GM18520 (cell line): Measurements from ENCODE around the gene SPRED3.
A peak's percentile ranks its signal among the peaks of the same experiment; 100 is the strongest.

Experiments
- ATAC-seq: cut with Tn5 transposase; IDR thresholded peaks from one replicate; pipeline ENCODE4 v1.9.1; 2021; ENCODE audit not compliant: unreplicated experiment

Gene SPRED3

GRCh38 chr19:38417146-38417543 is 28.6 kb downstream of the SPRED3 start:
- no peak for ATAC-seq

DNA sequence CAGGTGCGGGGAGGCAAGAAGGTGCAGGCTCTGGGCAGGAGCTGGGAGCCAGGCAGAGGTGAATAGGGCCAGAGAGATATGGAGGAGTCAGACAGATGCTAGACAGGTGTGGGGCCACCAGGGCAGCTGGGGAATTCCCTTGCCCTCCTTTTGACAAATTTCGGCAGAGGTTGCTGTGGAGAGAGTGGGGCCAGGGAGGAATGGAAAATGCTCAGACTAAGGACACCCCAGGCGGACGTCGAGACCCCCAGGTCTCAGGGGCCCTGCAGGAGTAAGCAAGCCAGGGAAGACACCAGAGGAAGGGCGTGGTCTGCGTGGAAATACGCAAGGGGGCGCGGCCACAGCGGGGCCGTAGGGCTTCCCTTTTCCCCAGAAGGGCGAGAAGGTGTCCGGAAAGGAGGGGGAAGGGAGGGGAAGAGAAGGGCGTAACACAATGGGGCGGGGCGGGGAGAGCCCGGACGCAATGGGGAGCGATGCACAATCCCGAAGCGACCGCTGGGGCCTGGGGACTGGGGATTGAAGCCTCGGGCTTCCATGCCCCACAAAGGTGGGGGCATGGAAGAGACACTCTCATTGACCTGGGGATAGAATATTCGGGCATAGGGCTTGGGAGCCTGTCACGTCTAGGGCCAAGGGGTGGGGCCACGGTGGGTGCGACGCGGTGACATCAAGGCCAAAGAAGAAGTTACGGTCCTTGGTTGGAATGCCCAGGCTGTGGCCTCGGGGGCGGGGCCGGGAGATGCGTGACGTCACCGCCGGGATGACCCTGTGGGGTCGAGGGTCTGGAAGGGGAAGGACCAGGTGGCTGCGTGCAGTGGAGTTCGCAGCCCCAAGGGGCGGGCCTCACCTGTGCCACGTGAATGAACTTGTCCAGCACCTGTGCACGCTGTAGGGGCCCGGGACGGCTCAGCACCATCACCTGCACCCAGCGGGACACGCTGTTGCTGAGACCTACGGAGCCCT is 29.3 kb downstream of the SPRED3 start:
- ATAC-seq = no peak

- no peak for ATAC-seq
Observed at GRCh38 chr19:38420935-38421334, 32.4 kb downstream of the SPRED3 start.

GRCh38 chr19:38421856-38422255 is 33.4 kb downstream of the SPRED3 start:
- ATAC-seq = no peak

GRCh38 chr19:38422438-38422837 is 33.9 kb downstream of the SPRED3 start:
- no peak for ATAC-seq

DNA sequence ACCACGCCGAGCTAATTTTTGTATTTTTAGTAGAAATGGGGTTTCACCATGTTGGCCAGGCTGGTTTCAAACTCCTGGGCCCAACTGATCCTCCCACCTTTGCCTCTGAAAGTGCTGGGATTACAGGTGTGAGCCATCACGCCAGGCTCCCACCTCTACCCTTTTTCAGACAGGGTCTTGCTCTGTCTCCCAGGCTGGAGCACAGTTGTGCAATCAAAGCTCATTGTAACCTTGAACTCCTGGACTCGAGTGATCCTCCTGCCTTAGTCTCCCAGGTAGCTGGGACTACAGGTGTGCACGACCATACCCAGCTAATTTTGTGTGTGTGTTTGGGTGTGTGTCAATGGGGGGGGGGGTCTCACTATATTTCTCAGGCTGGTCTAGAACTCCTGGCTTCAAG is 35.8 kb downstream of the SPRED3 start:
- ATAC-seq = no peak

DNA sequence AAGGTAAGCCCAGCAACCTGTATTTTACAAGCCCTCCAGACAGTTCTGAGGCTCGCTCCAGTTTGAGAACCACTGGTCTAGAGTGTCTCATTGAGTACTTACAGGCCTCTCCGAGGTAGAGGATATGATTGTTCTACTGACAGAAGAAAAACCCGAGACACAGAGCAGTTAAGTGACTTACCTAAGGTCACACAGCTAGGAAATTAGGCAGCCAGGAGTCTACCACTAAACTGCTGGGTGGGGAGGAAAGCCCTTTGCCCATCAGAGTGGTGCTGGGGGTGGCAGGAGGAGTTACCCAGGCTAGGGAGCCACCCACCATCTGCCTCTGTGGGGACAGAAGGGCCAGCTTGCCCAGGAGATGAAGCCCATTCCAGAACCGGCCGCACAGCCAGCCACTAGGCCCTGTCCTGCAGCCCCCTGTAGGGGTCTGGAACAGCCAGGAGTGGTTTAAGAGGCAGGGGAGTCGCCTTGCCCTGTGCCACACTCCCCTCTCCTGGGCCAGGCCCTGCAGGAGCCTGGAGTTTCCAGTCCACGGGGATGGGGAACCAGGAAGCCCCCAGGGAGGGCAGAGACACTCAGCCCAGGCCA is 36.8 kb downstream of the SPRED3 start:
- no peak for ATAC-seq

GRCh38 chr19:38425810-38426466 is 37.4 kb downstream of the SPRED3 start, which contains the start of gene RASGRP4:
TSS of gene RASGRP4 (minus strand) at chr19:38426219. CDS start at chr19:38426091, 128 bp downstream.
- ATAC-seq = no peak

- ATAC-seq = peak; percentile 48
Observed at GRCh38 chr19:38427035-38427677, 38.7 kb downstream of the SPRED3 start.

DNA sequence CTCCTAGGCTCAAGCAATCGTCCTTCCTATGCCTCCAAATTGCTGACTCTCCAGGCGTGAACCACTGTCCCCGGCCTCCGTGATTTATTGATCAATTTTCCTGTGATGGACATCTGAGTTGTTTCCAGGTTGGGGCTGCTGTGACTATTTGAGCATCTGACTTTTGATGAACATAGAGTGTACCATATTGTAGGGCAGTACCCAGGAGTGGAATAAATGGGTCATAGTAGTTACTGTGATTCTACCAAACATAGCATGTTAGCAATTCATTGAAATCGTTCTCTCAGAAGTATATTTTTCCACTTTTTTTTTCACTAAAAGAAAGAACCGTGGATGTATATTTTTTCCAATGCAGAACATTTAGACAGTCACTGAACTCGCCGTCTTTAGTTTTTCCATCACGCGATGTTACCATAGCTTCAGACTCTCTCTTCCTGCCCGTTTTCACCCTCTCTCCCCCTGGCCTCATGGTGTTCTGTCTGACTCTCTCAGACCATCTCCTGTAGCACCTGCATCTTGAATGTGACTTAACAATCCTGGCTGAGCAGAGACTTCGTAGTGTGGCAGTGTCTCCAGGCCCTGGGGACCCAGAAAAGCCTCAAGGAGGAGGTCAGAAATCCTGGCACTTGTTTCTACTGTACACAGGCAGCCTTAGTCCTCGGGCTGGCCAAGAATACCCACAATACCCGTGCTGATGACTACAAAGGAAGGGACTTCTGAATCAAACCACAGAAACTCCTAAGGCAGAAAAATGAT is 40.7 kb downstream of the SPRED3 start:
- ATAC-seq = no peak

- no peak for ATAC-seq
Observed at GRCh38 chr19:38429811-38430156, 41.3 kb downstream of the SPRED3 start.

DNA sequence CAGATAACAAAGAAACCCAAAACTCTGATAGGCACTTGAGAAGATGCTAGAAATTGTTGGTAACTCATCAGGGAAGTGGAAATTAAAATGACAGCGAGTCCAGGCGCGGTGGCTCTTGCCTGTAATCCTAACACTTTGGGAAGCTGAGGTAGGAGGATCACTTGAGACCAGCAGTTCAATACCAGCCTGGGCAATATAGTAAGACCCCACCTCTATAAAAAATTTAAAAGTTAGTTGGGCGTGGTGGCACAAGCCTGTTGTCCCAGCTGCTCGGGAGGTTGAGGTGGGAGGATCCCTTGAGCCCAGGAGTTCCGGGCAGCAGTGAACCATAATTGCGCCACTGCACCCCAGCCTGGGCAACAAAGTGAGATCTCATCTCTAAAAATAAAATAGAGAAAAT is 42.4 kb downstream of the SPRED3 start:
- ATAC-seq = no peak

DNA sequence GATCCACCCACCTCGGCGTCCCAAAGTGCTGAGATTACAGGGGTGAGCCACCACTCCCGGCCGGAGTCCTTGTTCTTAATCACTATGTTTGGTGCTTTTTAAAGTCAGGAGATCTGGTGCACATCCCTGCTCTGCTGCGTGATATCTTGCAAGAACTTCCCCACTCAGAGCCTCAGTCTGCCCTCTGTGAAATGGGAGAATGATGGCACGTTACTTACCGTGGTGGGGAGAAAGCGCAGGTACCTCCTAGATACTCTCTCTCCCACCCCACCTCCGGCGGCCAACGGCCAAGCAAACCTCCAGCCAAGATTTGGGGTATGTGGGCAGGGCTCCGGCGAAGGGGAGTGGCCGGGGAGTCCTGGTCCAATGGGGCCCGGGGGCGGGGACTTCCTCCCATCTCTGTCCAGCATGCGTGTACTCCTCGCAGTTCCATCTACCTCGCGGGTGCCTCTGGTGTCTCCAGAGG is 44.8 kb downstream of the SPRED3 start, which contains the start of gene RYR1:
TSS of gene RYR1 (plus strand) at position 424 of the 466 bp plus-strand sequence. CDS start 139 bp downstream, outside the sequence.
- no peak for ATAC-seq

DNA sequence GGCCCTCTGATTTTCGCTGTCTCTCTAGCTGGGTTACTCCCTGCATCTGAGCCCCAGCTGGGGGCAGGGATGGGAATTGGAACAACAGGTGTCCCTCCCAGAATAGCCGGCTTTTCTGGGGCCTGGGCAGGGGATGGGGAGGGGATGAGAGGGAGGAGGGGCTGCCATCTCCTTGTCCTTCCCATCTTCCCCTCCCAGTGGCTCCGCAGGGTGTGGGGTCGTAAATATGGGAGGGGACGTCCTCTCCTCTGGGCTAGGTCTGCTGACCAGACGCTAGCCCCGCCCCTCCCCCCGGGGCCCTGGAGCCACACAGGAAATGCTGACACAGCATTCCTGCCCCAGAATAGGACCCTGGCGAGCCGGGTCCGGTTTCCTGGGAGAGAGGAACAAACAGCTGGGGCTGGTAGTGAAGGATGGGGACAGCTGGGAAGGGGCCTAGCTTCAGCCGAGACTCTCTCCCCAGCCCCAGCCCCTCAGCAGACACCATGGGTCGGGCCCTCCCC is 46.1 kb downstream of the SPRED3 start:
- no peak for ATAC-seq

GRCh38 chr19:38437295-38437694 is 48.8 kb downstream of the SPRED3 start:
- no peak for ATAC-seq

DNA sequence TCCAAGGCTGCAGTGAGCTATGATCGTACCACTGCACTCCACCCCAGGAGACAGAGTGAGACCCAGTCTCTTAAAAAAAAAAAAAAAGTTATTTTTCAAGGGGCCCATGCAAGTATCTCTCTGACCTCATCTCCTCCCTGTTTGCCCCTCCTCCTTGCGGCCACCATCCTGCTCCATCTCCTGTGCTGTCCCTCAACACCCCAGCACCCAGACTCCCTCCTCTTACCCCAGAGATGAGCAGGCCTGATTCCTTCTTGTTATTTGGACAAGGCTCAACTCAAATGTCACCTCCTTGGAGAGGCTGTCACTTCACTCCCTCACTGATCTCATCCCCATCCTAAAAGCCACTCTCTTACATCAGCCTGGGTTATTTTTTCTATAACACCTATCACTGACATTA is 49.4 kb downstream of the SPRED3 start:
- ATAC-seq = no peak

DNA sequence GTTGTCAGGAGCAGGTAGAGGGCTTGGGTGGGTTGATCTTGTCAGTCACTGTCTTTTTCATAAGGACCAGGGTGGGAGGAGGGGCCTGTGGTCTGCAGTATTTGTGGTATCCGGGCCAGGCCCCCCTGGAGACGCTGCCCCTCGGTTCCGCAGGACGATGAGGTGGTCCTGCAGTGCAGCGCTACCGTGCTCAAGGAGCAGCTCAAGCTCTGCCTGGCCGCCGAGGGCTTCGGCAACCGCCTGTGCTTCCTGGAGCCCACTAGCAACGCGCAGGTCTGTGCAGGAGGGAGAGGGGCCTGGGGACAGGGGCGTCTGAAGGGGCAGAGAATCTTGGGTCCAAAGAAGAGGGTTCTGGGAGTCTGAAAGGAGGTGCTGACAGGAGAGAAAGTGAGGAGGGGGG is 52.1 kb downstream of the SPRED3 start:
- ATAC-seq = no peak

GRCh38 chr19:38441657-38442348 is 53.3 kb downstream of the SPRED3 start:
- no peak for ATAC-seq

DNA sequence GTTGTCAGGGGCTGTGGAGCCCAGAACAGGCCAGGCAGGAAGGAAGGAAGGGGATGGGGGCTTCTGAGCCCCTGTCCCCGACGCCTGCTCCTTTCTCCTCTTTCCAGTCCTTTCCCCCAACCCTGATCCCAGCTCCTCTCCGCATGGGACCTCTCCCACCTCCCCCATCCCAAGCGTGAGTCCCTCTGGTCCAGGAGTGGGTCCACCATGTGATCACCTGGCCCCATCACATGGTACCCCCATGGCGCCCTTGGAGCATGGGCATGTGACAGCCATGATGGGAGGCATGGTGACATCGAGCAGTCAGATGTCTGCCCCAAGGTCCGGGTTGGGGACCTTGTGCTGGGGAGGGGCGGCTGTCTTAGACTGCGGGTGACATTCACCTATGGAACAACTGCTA is 54.2 kb downstream of the SPRED3 start:
- ATAC-seq = no peak
